CD4-positive, alpha-beta memory T cell (primary cell): ENCODE data around the gene FNDC5. TPM values are rescaled to one million over a fixed set of nuclear protein-coding genes. Genes with fewer than 3 reads are reported as not detected.

Experiments
- CTCF ChIA-PET: fragments of 350-600 bp; sonication (Branson Sonifier 250); formaldehyde crosslinking; loops from one replicate; lab custom pipeline; 2021; ENCODE audit warnings: inconsistent platforms; ENCODE audit not compliant: partially characterized antibody; lab: Charles Lee
- POLR2A ChIA-PET: fragments of 350-600 bp; sonication (Branson Sonifier 250); formaldehyde crosslinking; loops from one replicate; lab custom pipeline; 2021; ENCODE audit not compliant: partially characterized antibody; lab: Charles Lee
- DNase-seq, 5 donors: peaks; one replicate each; pipeline versions ENCODE4 v3.0.0 to v3.0.0-alpha.2; 2020 to 2022; ENCODE audit warnings: mixed read lengths in 1 of 5
- H3K27ac ChIP-seq: one replicate; pipeline ENCODE4 v1.7.0; 2013; ENCODE audit warnings: low read depth, low read length
- H3K27me3 ChIP-seq: 2 replicates; pipeline ENCODE4 v1.7.0; 2013; ENCODE audit warnings: mild to moderate bottlenecking, low read length, moderate library complexity; ENCODE audit not compliant: insufficient read depth
- H3K36me3 ChIP-seq: 2 replicates; pipeline ENCODE4 v1.7.0; 2013; ENCODE audit warnings: mild to moderate bottlenecking, low read length, moderate library complexity; ENCODE audit not compliant: insufficient read depth
- H3K4me1 ChIP-seq: 2 replicates; pipeline ENCODE4 v1.7.0; 2013; ENCODE audit warnings: mild to moderate bottlenecking, low read length, moderate library complexity; ENCODE audit not compliant: insufficient read depth
- H3K4me3 ChIP-seq, 2 donors: one replicate each; pipeline ENCODE4 v1.7.0; 2013; ENCODE audit warnings: low read length in 2 of 2, mild to moderate bottlenecking in 1 of 2
- H3K9me3 ChIP-seq, 2 donors: one replicate each; pipeline ENCODE4 v1.7.0; 2013; ENCODE audit warnings: low read length in 2 of 2, control low read depth in 1 of 2; ENCODE audit not compliant: control insufficient read depth in 1 of 2
- H3K27ac Mint-ChIP-seq, 7 donors: one replicate each; pipeline ENCODE4 v1.8.0; 2020 to 2021; ENCODE audit warnings: mixed read lengths in 7 of 7, mild to moderate bottlenecking in 6 of 7, inconsistent platforms in 3 of 7, moderate library complexity in 3 of 7
- H3K27me3 Mint-ChIP-seq, 2 donors: one replicate each; pipeline ENCODE4 v1.8.0; 2020 to 2021; ENCODE audit warnings: mixed read lengths in 2 of 2
- H3K36me3 Mint-ChIP-seq, 2 donors: one replicate each; pipeline ENCODE4 v1.8.0; 2020 to 2021; ENCODE audit warnings: mixed read lengths in 2 of 2, inconsistent platforms in 1 of 2, mild to moderate bottlenecking in 1 of 2
- H3K4me1 Mint-ChIP-seq, 4 donors: one replicate each; pipeline ENCODE4 v1.8.0; 2020 to 2021; ENCODE audit warnings: mixed read lengths in 4 of 4, mild to moderate bottlenecking in 1 of 4
- H3K4me3 Mint-ChIP-seq, 8 donors: one replicate each; pipeline ENCODE4 v1.8.0; 2020 to 2021; ENCODE audit warnings: mixed read lengths in 8 of 8, mild to moderate bottlenecking in 7 of 8, moderate library complexity in 6 of 8, inconsistent platforms in 3 of 8
- H3K9me3 Mint-ChIP-seq, 8 donors: one replicate each; pipeline ENCODE4 v1.8.0; 2020 to 2021; ENCODE audit warnings: mixed read lengths in 8 of 8, mild to moderate bottlenecking in 5 of 8, inconsistent platforms in 3 of 8, moderate library complexity in 1 of 8
- intact Hi-C: fragments of 100-400 bp; cut with micrococcal nuclease; formaldehyde crosslinking; loops from one replicate; pipeline ENCODE4 v1.15.1; 2023
- polyA plus RNA-seq, 2 donors: library from polyadenylated mRNA; unstranded; fragments of 300-500 nt; fragmentation: Illumina TruSeq; gene quantifications; one replicate each; pipeline ENCODE4 v1.2.3, GENCODE V29; 2021
- total RNA-seq, 2 experiments: library from RNA; stranded (reverse); gene quantifications; one replicate each; pipeline ENCODE4 v1.2.3, GENCODE V29; 2021

Gene FNDC5
- total and polyA plus RNA-seq, 4 experiments from 2014 or later: not detected

- no peak overlapping the region for H3K27ac ChIP-seq
- H3K27me3 ChIP-seq: no peaks in the 10 kb centered on the region
- ChIA-PET POLR2A (no interaction called here), CTCF (interaction anchor here (0.8 to 1.5 kb wide), 4 partner anchors 10 to 150 kb away, joined by 3 to 5 read pairs (median 4); no protein-coding TSS in a partner anchor)
- no peaks in the 10 kb centered on the region for H3K9me3 ChIP-seq
- H3K36me3 ChIP-seq: peaks cover 4% of the 10 kb centered on the region
- Mint-ChIP-seq H3K9me3 (no peaks in the 10 kb centered on the region), H3K4me1 (no peaks in the 10 kb centered on the region), H3K27ac (peak overlapping the region in 2 of 7 donors; percentile 6 to 74), H3K36me3 (peaks cover 44 to 58% of the 10 kb centered on the region in 2 donors), H3K4me3 (no peak overlapping the region), H3K27me3 (no peaks in the 10 kb centered on the region)
- intact Hi-C loops: no loop called here
- DNase-seq: no peak
- no peaks in the 10 kb centered on the region for H3K4me1 ChIP-seq
- H3K4me3 ChIP-seq: no peak overlapping the region
These were observed 8.6 kb downstream of the FNDC5 start for GRCh38 chr1:32861904-32862695.

- Histone ChIP-seq H3K9me3 (no peaks in the 10 kb centered on the region), H3K27ac (no peak overlapping the region), H3K4me1 (no peaks in the 10 kb centered on the region), H3K4me3 (no peak overlapping the region), H3K36me3 (peaks cover 13% of the 10 kb centered on the region), H3K27me3 (no peaks in the 10 kb centered on the region)
- no peaks in the 10 kb centered on the region for H3K27me3 Mint-ChIP-seq
- intact Hi-C loops: no loop called here
- ChIA-PET CTCF (interaction anchor here (1.1 to 1.7 kb wide), 3 partner anchors 12 to 149 kb away, joined by 4 read pairs; no protein-coding TSS in a partner anchor), POLR2A (no interaction called here)
- H3K27ac Mint-ChIP-seq: peak overlapping the region in 1 of 7 donors; percentile 23
- no peaks in the 10 kb centered on the region for H3K4me1 Mint-ChIP-seq
- H3K36me3 Mint-ChIP-seq: peaks cover 50 to 68% of the 10 kb centered on the region in 2 donors
- no peak overlapping the region for H3K4me3 Mint-ChIP-seq
- H3K9me3 Mint-ChIP-seq: no peaks in the 10 kb centered on the region
- DNase-seq: no peak
These were observed 10.1 kb downstream of the FNDC5 start for GRCh38 chr1:32860566-32860965.

GRCh38 chr1:32859915-32860314 lies 10.8 kb downstream of the FNDC5 start:
- Mint-ChIP-seq H3K4me3 (no peak overlapping the region), H3K27me3 (no peaks in the 10 kb centered on the region), H3K27ac (no peak overlapping the region), H3K9me3 (no peaks in the 10 kb centered on the region), H3K36me3 (peaks cover 56 to 73% of the 10 kb centered on the region in 2 donors), H3K4me1 (no peaks in the 10 kb centered on the region)
- intact Hi-C loops: no loop called here
- no peak for DNase-seq
- ChIA-PET CTCF (interaction anchor here (0.8 to 1.7 kb wide), 3 partner anchors 9 to 15 kb away, joined by 3 to 4 read pairs (median 4); no protein-coding TSS in a partner anchor), POLR2A (no interaction called here)
- H3K27ac ChIP-seq: no peak overlapping the region
- H3K36me3 ChIP-seq: peaks cover 19% of the 10 kb centered on the region
- H3K4me1 ChIP-seq: no peaks in the 10 kb centered on the region
- no peaks in the 10 kb centered on the region for H3K27me3 ChIP-seq
- no peak overlapping the region for H3K4me3 ChIP-seq
- no peaks in the 10 kb centered on the region for H3K9me3 ChIP-seq

GRCh38 chr1:32858791-32859190 lies 11.9 kb downstream of the FNDC5 start:
- CTCF ChIA-PET: interaction anchor here (1.0 to 2.0 kb wide), 3 partner anchors 14 to 146 kb away, joined by 3 to 5 read pairs (median 3); no protein-coding TSS in a partner anchor
- H3K36me3 Mint-ChIP-seq: peaks cover 60 to 75% of the 10 kb centered on the region in 2 donors
- H3K4me3 ChIP-seq: no peak overlapping the region

GRCh38 chr1:32858136-32858535 lies 12.6 kb downstream of the FNDC5 start:
- intact Hi-C loops: no loop called here
- peaks cover 63 to 75% of the 10 kb centered on the region in 2 donors for H3K36me3 Mint-ChIP-seq
- H3K27ac Mint-ChIP-seq: no peak overlapping the region
- H3K27me3 Mint-ChIP-seq: no peaks in the 10 kb centered on the region
- no peaks in the 10 kb centered on the region for H3K4me1 ChIP-seq
- POLR2A ChIA-PET: no interaction called here
- H3K4me1 Mint-ChIP-seq: no peaks in the 10 kb centered on the region
- no peaks in the 10 kb centered on the region for H3K9me3 Mint-ChIP-seq
- no peak overlapping the region for H3K4me3 ChIP-seq
- H3K27me3 ChIP-seq: no peaks in the 10 kb centered on the region
- no peak for DNase-seq
- CTCF ChIA-PET: interaction anchor here (1.0 to 2.0 kb wide), 3 partner anchors 15 to 145 kb away, joined by 3 to 5 read pairs (median 3); no protein-coding TSS in a partner anchor
- H3K27ac ChIP-seq: no peak overlapping the region
- H3K36me3 ChIP-seq: peaks cover 31% of the 10 kb centered on the region
- H3K4me3 Mint-ChIP-seq: no peak overlapping the region
- no peaks in the 10 kb centered on the region for H3K9me3 ChIP-seq

More at GRCh38 chr1:32858791-32859190, 11.9 kb downstream of the FNDC5 start:
- Histone ChIP-seq H3K27ac (no peak overlapping the region), H3K27me3 (no peaks in the 10 kb centered on the region), H3K9me3 (no peaks in the 10 kb centered on the region), H3K4me1 (no peaks in the 10 kb centered on the region), H3K36me3 (peaks cover 30% of the 10 kb centered on the region)
- H3K4me3 Mint-ChIP-seq: no peak overlapping the region
- intact Hi-C loops: no loop called here
- H3K9me3 Mint-ChIP-seq: no peaks in the 10 kb centered on the region
- peak overlapping the region in 1 of 7 donors; percentile 56 for H3K27ac Mint-ChIP-seq
- POLR2A ChIA-PET: no interaction called here
- no peak for DNase-seq
- H3K27me3 Mint-ChIP-seq: no peaks in the 10 kb centered on the region
- no peaks in the 10 kb centered on the region for H3K4me1 Mint-ChIP-seq

- POLR2A ChIA-PET: no interaction called here
- CTCF ChIA-PET: interaction anchor here (1.0 kb wide), 1 partner anchor 144 kb away, joined by 4 read pairs; no protein-coding TSS in a partner anchor
- H3K27me3 ChIP-seq: no peaks in the 10 kb centered on the region
- H3K9me3 ChIP-seq: no peaks in the 10 kb centered on the region
- Mint-ChIP-seq H3K36me3 (peaks cover 57 to 69% of the 10 kb centered on the region in 2 donors), H3K27me3 (no peaks in the 10 kb centered on the region), H3K27ac (peak overlapping the region in 1 of 7 donors; percentile 23), H3K4me3 (no peak overlapping the region), H3K9me3 (no peaks in the 10 kb centered on the region), H3K4me1 (no peaks in the 10 kb centered on the region)
- DNase-seq: no peak
- no peak overlapping the region for H3K4me3 ChIP-seq
- H3K36me3 ChIP-seq: peaks cover 37% of the 10 kb centered on the region
- H3K27ac ChIP-seq: no peak overlapping the region
- intact Hi-C loops: no loop called here
- H3K4me1 ChIP-seq: no peaks in the 10 kb centered on the region
These were observed 14.7 kb downstream of the FNDC5 start for GRCh38 chr1:32855861-32856617.
